ENCODE measurements around the gene MAST2. TPM values are rescaled to one million over a fixed set of nuclear protein-coding genes. Genes with fewer than 3 reads are reported as not detected.
A peak's percentile ranks its signal among the peaks of the same experiment; 100 is the strongest.

Gene MAST2
- total RNA-seq, 1 donor from 2014 or later = 12.6 TPM

DNA sequence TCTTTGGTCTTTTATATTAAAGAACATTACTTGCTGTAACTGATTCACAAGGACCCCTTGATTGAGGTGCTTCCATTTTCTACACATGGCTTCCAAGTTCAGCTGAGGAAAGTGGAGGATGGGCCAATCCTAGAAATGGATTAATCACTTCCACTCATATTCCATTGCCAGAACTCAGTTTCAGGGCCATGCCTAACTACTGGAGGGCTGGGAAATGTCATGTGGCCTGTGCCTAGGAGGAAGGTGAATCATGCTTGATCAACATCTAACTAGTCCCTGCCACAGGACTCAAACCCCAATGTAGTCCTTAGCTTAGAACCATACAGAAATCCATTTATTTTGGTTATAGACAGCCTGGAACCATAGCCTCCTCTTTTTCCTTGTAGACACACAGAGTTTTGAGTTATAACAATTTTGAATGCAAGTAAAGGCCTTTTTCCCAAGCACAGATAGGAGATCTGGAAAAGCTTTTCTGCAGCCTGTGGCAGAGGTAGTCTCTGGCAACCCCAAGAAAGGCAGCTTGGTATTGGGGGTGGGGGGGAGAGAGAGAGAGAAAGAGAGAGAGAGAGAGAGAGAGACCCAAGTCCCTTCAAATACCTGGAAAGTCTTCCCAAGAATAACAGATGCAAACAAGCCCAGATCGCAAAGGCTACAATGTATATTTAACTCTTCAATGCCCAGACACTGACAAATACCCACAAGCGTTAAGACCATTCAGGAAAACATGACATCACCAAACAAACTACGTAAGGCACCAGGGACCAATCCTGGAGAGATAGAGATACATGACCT lies 12.5 kb downstream of the MAST2 start:
- Histone ChIP-seq H3K36me3 (ENCODE audit: control insufficient read depth, insufficient read depth, low read length) (no peaks in the 10 kb centered on the region), H3K4me3 (ENCODE audit: low read depth, low read length) (no peak overlapping the region), H3K27me3 (ENCODE audit: control insufficient read depth, insufficient read depth, low read length) (no peaks in the 10 kb centered on the region)
- TF ChIP-seq, protein P1, sequence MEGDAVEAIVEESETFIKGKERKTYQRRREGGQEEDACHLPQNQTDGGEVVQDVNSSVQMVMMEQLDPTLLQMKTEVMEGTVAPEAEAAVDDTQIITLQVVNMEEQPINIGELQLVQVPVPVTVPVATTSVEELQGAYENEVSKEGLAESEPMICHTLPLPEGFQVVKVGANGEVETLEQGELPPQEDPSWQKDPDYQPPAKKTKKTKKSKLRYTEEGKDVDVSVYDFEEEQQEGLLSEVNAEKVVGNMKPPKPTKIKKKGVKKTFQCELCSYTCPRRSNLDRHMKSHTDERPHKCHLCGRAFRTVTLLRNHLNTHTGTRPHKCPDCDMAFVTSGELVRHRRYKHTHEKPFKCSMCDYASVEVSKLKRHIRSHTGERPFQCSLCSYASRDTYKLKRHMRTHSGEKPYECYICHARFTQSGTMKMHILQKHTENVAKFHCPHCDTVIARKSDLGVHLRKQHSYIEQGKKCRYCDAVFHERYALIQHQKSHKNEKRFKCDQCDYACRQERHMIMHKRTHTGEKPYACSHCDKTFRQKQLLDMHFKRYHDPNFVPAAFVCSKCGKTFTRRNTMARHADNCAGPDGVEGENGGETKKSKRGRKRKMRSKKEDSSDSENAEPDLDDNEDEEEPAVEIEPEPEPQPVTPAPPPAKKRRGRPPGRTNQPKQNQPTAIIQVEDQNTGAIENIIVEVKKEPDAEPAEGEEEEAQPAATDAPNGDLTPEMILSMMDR (IDR thresholded peaks at IDR 0.05; ENCODE audit: insufficient read depth, low read length, severe bottlenecking) = no peak
- peak; percentile 85 for DNase-seq (ENCODE audit: low read depth)
- no peak for FAIRE-seq

DNA sequence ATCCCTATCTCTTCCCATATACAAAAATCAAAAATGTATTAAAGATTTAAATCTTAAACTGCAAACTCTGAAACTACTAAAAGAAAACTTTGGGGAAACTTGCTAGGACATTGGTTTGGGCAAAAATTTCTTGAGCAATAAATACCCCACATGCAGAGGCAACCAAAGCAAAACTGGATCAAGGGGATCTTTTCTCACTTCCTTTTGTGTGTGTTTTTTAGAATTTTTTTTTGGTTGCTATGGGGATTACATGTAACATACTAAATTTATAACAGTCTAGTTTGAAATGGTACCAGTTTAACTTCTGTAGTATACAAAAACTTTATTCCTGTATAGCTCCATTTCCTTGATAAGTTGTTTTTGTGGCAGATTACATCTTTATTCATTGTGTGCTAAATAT lies 16.8 kb downstream of the MAST2 start:
- DNase-seq (ENCODE audit: low read depth) (no peak), FAIRE-seq (no peak)
- Histone ChIP-seq H3K27me3 (ENCODE audit: control insufficient read depth, insufficient read depth, low read length) (no peaks in the 10 kb centered on the region), H3K36me3 (ENCODE audit: control insufficient read depth, insufficient read depth, low read length) (no peaks in the 10 kb centered on the region), H3K4me3 (ENCODE audit: low read depth, low read length) (no peak overlapping the region)
- TF ChIP-seq, protein P1 (IDR thresholded peaks at IDR 0.05; ENCODE audit: insufficient read depth, low read length, severe bottlenecking) = no peak

- Histone ChIP-seq H3K4me3 (ENCODE audit: low read depth, low read length) (no peak overlapping the region), H3K36me3 (ENCODE audit: control insufficient read depth, insufficient read depth, low read length) (no peaks in the 10 kb centered on the region), H3K27me3 (ENCODE audit: control insufficient read depth, insufficient read depth, low read length) (no peaks in the 10 kb centered on the region)
- TF ChIP-seq, protein P1 (IDR thresholded peaks at IDR 0.05; ENCODE audit: insufficient read depth, low read length, severe bottlenecking) = no peak
- FAIRE-seq (no peak), DNase-seq (ENCODE audit: low read depth) (no peak)
Measured at GRCh38 chr1:45820788-45821187, 17.4 kb downstream of the MAST2 start.

GRCh38 chr1:45822644-45823043 lies 19.2 kb downstream of the MAST2 start:
- Histone ChIP-seq H3K36me3 (ENCODE audit: control insufficient read depth, insufficient read depth, low read length) (no peaks in the 10 kb centered on the region), H3K27me3 (ENCODE audit: control insufficient read depth, insufficient read depth, low read length) (no peaks in the 10 kb centered on the region), H3K4me3 (ENCODE audit: low read depth, low read length) (no peak overlapping the region)
- FAIRE-seq (no peak), DNase-seq (ENCODE audit: low read depth) (no peak)
- TF ChIP-seq, protein P1 (IDR thresholded peaks at IDR 0.05; ENCODE audit: insufficient read depth, low read length, severe bottlenecking) = no peak

- FAIRE-seq = no peak
- Histone ChIP-seq H3K4me3 (ENCODE audit: low read depth, low read length) (no peak overlapping the region), H3K27me3 (ENCODE audit: control insufficient read depth, insufficient read depth, low read length) (no peaks in the 10 kb centered on the region), H3K36me3 (ENCODE audit: control insufficient read depth, insufficient read depth, low read length) (no peaks in the 10 kb centered on the region)
- no peak for DNase-seq (ENCODE audit: low read depth)
- TF ChIP-seq, protein P1 (IDR thresholded peaks at IDR 0.05; ENCODE audit: insufficient read depth, low read length, severe bottlenecking) = no peak
Measured at GRCh38 chr1:45824607-45825006, 21.2 kb downstream of the MAST2 start.

DNA sequence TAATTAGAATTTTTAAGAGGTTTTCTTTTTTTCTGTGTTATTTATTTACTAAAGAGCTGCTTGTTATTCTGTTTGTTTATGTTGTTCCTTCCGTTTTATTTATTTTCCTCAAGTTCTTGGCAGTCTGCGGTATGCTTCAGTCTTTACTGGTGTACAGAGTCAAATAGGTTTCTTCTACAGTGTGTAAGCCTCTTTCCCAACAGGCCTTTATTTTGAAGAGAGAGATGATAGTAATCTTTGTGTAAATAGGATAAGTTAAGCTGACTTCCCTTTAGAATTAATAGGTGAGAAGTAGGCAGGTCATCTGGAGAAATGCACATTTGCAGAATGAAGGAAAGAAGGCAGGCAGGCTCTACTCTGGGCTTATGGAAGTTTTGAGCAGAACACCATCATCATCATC lies 23.8 kb downstream of the MAST2 start:
- no peaks in the 10 kb centered on the region for H3K27me3 ChIP-seq (ENCODE audit: control insufficient read depth, insufficient read depth, low read length)
- TF ChIP-seq, protein P1 (IDR thresholded peaks at IDR 0.05; ENCODE audit: insufficient read depth, low read length, severe bottlenecking) = no peak
- no peaks in the 10 kb centered on the region for H3K36me3 ChIP-seq (ENCODE audit: control insufficient read depth, insufficient read depth, low read length)
- DNase-seq (ENCODE audit: low read depth) = no peak
- no peak for FAIRE-seq
- H3K4me3 ChIP-seq (ENCODE audit: low read depth, low read length) = no peak overlapping the region

Measured in bronchial epithelial cell (primary cell).